ENCODE measurements around the gene TRIM56. TPM values are rescaled to one million over a fixed set of nuclear protein-coding genes. Genes with fewer than 3 reads are reported as not detected.
"Not testable (repeated sequence)": the region's sequence is repeated elsewhere in the genome, so short reads cannot be mapped to it uniquely, and the experiment has no call there.

The TRIM56 gene
- polyA plus RNA-seq, 1 donor, result 19.9 TPM

GRCh38 chr7:101129603-101130117, 44.4 kb downstream of the TRIM56 start:
- no peak for DNase-seq

- not testable (repeated sequence) for DNase-seq
Measured at GRCh38 chr7:101132626-101133600, 47.6 kb downstream of the TRIM56 start.

- DNase-seq, result no peak
Measured at GRCh38 chr7:101133621-101134398, 48.5 kb downstream of the TRIM56 start.

- DNase-seq, result no peak
Measured at GRCh38 chr7:101134399-101134980, 49.2 kb downstream of the TRIM56 start.

GRCh38 chr7:101137651-101138212, 52.5 kb downstream of the TRIM56 start:
- no peak for DNase-seq

- DNase-seq, result no peak
Measured at GRCh38 chr7:101138213-101138870, 53.1 kb downstream of the TRIM56 start.

- no peak for DNase-seq
Measured at GRCh38 chr7:101140339-101140699, 55.0 kb downstream of the TRIM56 start.

GRCh38 chr7:101140746-101141382, 55.6 kb downstream of the TRIM56 start:
- DNase-seq, result no peak

Other genes starting within 250 kb of the TRIM56 start
- 29.9 TPM for gene SLC12A9, start 232.8 kb upstream of the TRIM56 start, polyA plus RNA-seq (ENCODE audit: insufficient read length)
- gene TRIP6, start 218.1 kb upstream of the TRIM56 start, polyA plus RNA-seq (ENCODE audit: insufficient read length), result 67.8 TPM
- gene SRRT, start 210.4 kb upstream of the TRIM56 start, polyA plus RNA-seq (ENCODE audit: insufficient read length), result 193 TPM
- gene UFSP1, start 195.8 kb upstream of the TRIM56 start, polyA plus RNA-seq (ENCODE audit: insufficient read length), result 1.8 TPM
- 2.7 TPM for gene ACHE, start 189.6 kb upstream of the TRIM56 start, polyA plus RNA-seq (ENCODE audit: insufficient read length)
- gene MUC3A, start 135.9 kb upstream of the TRIM56 start, polyA plus RNA-seq (ENCODE audit: insufficient read length), result 1.2 TPM
- 0.02 TPM for gene MUC12, start 115.9 kb upstream of the TRIM56 start, polyA plus RNA-seq (ENCODE audit: insufficient read length)
- gene MUC17, start 65.4 kb upstream of the TRIM56 start, polyA plus RNA-seq (ENCODE audit: insufficient read length), result not detected
- 1.1 TPM for gene SERPINE1, start 41.6 kb downstream of the TRIM56 start, polyA plus RNA-seq (ENCODE audit: insufficient read length)
- gene AP1S1, start 69.0 kb downstream of the TRIM56 start, polyA plus RNA-seq (ENCODE audit: insufficient read length), result 66.7 TPM
- gene VGF, start 80.1 kb downstream of the TRIM56 start, polyA plus RNA-seq (ENCODE audit: insufficient read length), result 0.20 TPM
- not detected for gene NAT16, start 94.8 kb downstream of the TRIM56 start, polyA plus RNA-seq (ENCODE audit: insufficient read length)
- gene MOGAT3, start 115.6 kb downstream of the TRIM56 start, polyA plus RNA-seq (ENCODE audit: insufficient read length), result 0.90 TPM
- 50.1 TPM for gene PLOD3, start 132.1 kb downstream of the TRIM56 start, polyA plus RNA-seq (ENCODE audit: insufficient read length)
- gene ZNHIT1, start 132.7 kb downstream of the TRIM56 start, polyA plus RNA-seq (ENCODE audit: insufficient read length), result 55.8 TPM
- 12.1 TPM for gene CLDN15, start 152.3 kb downstream of the TRIM56 start, polyA plus RNA-seq (ENCODE audit: insufficient read length)
- gene FIS1, start 159.6 kb downstream of the TRIM56 start, polyA plus RNA-seq (ENCODE audit: insufficient read length), result 130 TPM
- 69.8 TPM for gene IFT22, start 236.3 kb downstream of the TRIM56 start, polyA plus RNA-seq (ENCODE audit: insufficient read length)